Measurements from ENCODE around the gene HOXB9. TPM values are rescaled to one million over a fixed set of nuclear protein-coding genes. Genes with fewer than 3 reads are reported as not detected.

HOXB9 gene
- total RNA-seq, 3 donors from 2014 or later (not counting 1 experiment from before 2014, with no cell fraction given), result 0.12 to 1.0 (median 0.18) TPM

GRCh38 chr17:48630925-48631692 is 5.0 kb upstream of the HOXB9 start:
- 81% methylated on average over 10 of the region's 15 CpGs for WGBS (ENCODE audit: insufficient coverage)

GRCh38 chr17:48630009-48630924 is 4.1 kb upstream of the HOXB9 start:
- H3K27ac Mint-ChIP-seq, result no peak overlapping the region
- intact Hi-C loops (cut with micrococcal nuclease), result no loop called here
- no peak for TF ChIP-seq CTCF (IDR thresholded peaks at IDR 0.05)
- 95% methylated on average over 12 of the region's 15 CpGs for WGBS (ENCODE audit: insufficient coverage)
- Histone ChIP-seq H3K27me3 (ENCODE audit: control insufficient read depth, insufficient read depth, low read length) (peaks cover 65% of the 10 kb centered on the region), H3K36me3 (ENCODE audit: control insufficient read depth, insufficient read depth, low read length) (no peaks in the 10 kb centered on the region), H3K9me3 (ENCODE audit: control insufficient read depth, insufficient read depth, low read length) (no peaks in the 10 kb centered on the region), H3K4me1 (ENCODE audit: control insufficient read depth, insufficient read depth, low read length) (peaks cover 28% of the 10 kb centered on the region), H3K27ac (ENCODE audit: low read length) (no peak overlapping the region), H3K4me3 (ENCODE audit: low read length) (no peak overlapping the region)
- no peaks in the 10 kb centered on the region for H3K9me3 Mint-ChIP-seq
- peaks cover 18 to 24% of the 10 kb centered on the region in 2 donors for H3K4me1 Mint-ChIP-seq
- H3K36me3 Mint-ChIP-seq, result no peaks in the 10 kb centered on the region
- no peak for ATAC-seq
- H3K4me3 Mint-ChIP-seq, result no peak overlapping the region
- DNase-seq, result no peak
- H3K27me3 Mint-ChIP-seq (ENCODE audit: low read depth in 2 of 2), result peaks cover 82 to 91% of the 10 kb centered on the region in 2 donors

More at GRCh38 chr17:48630925-48631692, 5.0 kb upstream of the HOXB9 start:
- H3K27me3 Mint-ChIP-seq (ENCODE audit: low read depth in 2 of 2), result peaks cover 85 to 92% of the 10 kb centered on the region in 2 donors
- DNase-seq (no peak), ATAC-seq (no peak)
- H3K27ac ChIP-seq (ENCODE audit: low read length), result no peak overlapping the region
- H3K9me3 ChIP-seq (ENCODE audit: control insufficient read depth, insufficient read depth, low read length), result no peaks in the 10 kb centered on the region
- intact Hi-C loops (cut with micrococcal nuclease), result no loop called here
- no peak overlapping the region for H3K4me3 ChIP-seq (ENCODE audit: low read length)
- H3K36me3 ChIP-seq (ENCODE audit: control insufficient read depth, insufficient read depth, low read length), result no peaks in the 10 kb centered on the region
- H3K36me3 Mint-ChIP-seq, result no peaks in the 10 kb centered on the region
- H3K27me3 ChIP-seq (ENCODE audit: control insufficient read depth, insufficient read depth, low read length), result peaks cover 70% of the 10 kb centered on the region
- peaks cover 21% of the 10 kb centered on the region for H3K4me1 ChIP-seq (ENCODE audit: control insufficient read depth, insufficient read depth, low read length)
- H3K9me3 Mint-ChIP-seq, result no peaks in the 10 kb centered on the region
- H3K4me1 Mint-ChIP-seq, result peaks cover 10 to 15% of the 10 kb centered on the region in 2 donors
- H3K27ac Mint-ChIP-seq, result no peak overlapping the region
- no peak overlapping the region for H3K4me3 Mint-ChIP-seq
- no peak for TF ChIP-seq CTCF (IDR thresholded peaks at IDR 0.05)

GRCh38 chr17:48629411-48629759 is 3.2 kb upstream of the HOXB9 start:
- H3K9me3 Mint-ChIP-seq, result no peaks in the 10 kb centered on the region
- intact Hi-C loops (cut with micrococcal nuclease), result no loop called here

More at GRCh38 chr17:48629411-48629759, 3.2 kb upstream of the HOXB9 start:
- ATAC-seq, result no peak
- no peaks in the 10 kb centered on the region for H3K36me3 ChIP-seq (ENCODE audit: control insufficient read depth, insufficient read depth, low read length)
- 89% methylated on average over 5 of the region's 5 CpGs for WGBS (ENCODE audit: insufficient coverage)
- peaks cover 36% of the 10 kb centered on the region for H3K4me1 ChIP-seq (ENCODE audit: control insufficient read depth, insufficient read depth, low read length)
- Mint-ChIP-seq H3K36me3 (no peaks in the 10 kb centered on the region), H3K27ac (no peak overlapping the region), H3K4me3 (no peak overlapping the region), H3K4me1 (peaks cover 18 to 25% of the 10 kb centered on the region in 2 donors), H3K27me3 (ENCODE audit: low read depth in 2 of 2) (peaks cover 74 to 87% of the 10 kb centered on the region in 2 donors)
- no peak for TF ChIP-seq CTCF (IDR thresholded peaks at IDR 0.05)
- peaks cover 65% of the 10 kb centered on the region for H3K27me3 ChIP-seq (ENCODE audit: control insufficient read depth, insufficient read depth, low read length)
- H3K4me3 ChIP-seq (ENCODE audit: low read length), result no peak overlapping the region
- H3K9me3 ChIP-seq (ENCODE audit: control insufficient read depth, insufficient read depth, low read length), result no peaks in the 10 kb centered on the region
- DNase-seq, result no peak
- H3K27ac ChIP-seq (ENCODE audit: low read length), result no peak overlapping the region

Data from natural killer cell (primary cell).